ENCODE measurements around the gene EBP.

DNA sequence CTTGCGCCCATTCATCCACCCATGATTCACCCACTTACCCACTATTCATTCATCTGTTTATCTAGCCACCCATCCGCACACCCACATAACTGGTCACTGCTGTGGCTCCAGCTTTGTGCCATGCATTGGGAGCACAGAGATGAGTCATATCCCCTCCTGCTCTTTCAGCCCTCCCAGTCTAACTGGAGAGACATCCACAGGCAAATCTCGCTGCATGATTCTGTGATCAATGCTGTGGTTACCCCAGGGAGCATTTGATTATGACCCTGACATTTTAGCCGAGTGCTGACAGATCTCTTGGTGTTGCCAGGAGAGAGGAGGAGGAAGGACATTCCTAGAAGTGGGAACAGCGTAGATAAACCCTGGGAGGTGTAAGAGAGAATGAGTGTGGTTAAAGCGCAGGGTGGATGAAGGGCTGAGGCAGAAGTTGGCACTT lies 23.2 kb upstream of the EBP start:
- TF ChIP-seq POLR2A (IDR thresholded peaks at IDR 0.05) = no peak
- TF ChIP-seq, protein P1, sequence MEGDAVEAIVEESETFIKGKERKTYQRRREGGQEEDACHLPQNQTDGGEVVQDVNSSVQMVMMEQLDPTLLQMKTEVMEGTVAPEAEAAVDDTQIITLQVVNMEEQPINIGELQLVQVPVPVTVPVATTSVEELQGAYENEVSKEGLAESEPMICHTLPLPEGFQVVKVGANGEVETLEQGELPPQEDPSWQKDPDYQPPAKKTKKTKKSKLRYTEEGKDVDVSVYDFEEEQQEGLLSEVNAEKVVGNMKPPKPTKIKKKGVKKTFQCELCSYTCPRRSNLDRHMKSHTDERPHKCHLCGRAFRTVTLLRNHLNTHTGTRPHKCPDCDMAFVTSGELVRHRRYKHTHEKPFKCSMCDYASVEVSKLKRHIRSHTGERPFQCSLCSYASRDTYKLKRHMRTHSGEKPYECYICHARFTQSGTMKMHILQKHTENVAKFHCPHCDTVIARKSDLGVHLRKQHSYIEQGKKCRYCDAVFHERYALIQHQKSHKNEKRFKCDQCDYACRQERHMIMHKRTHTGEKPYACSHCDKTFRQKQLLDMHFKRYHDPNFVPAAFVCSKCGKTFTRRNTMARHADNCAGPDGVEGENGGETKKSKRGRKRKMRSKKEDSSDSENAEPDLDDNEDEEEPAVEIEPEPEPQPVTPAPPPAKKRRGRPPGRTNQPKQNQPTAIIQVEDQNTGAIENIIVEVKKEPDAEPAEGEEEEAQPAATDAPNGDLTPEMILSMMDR (IDR thresholded peaks at IDR 0.05 in 8 of 11, conservative IDR thresholded peaks at IDR 0.05 in 3 of 11) = no peak

All from spleen (tissue), 7 donors.